ENCODE measurements around the gene DOHH. TPM values are rescaled to one million over a fixed set of nuclear protein-coding genes. Genes with fewer than 3 reads are reported as not detected.
"Not testable (repeated sequence)": the region's sequence is repeated elsewhere in the genome, so short reads cannot be mapped to it uniquely, and the experiment has no call there.

DOHH gene
- total RNA-seq, 2 experiments from 2014 or later = 9.6 to 15.4 TPM

GRCh38 chr19:3534375-3535234 lies 34.1 kb upstream of the DOHH start:
- peaks cover 29% of the 10 kb centered on the region for H3K36me3 Mint-ChIP-seq (ENCODE audit: low read depth)
- no peak for DNase-seq
- H3K4me1 Mint-ChIP-seq = no peaks in the 10 kb centered on the region
- ChIA-PET POLR2A (no interaction called here), CTCF (interaction anchor here (0.7 kb wide), 1 partner anchor 11 kb away, joined by 5 read pairs; no protein-coding TSS in a partner anchor)
- H3K27me3 Mint-ChIP-seq = no peaks in the 10 kb centered on the region
- H3K9me3 Mint-ChIP-seq (ENCODE audit: low read depth) = no peaks in the 10 kb centered on the region
- no peak for ATAC-seq
- H3K4me3 Mint-ChIP-seq = no peak overlapping the region
- intact Hi-C loops (cut with DNase I, micrococcal nuclease) = no loop called here
- H3K27ac Mint-ChIP-seq = no peak overlapping the region

GRCh38 chr19:3533563-3534216 lies 33.2 kb upstream of the DOHH start:
- Mint-ChIP-seq H3K36me3 (ENCODE audit: low read depth) (peaks cover 25% of the 10 kb centered on the region), H3K4me1 (no peaks in the 10 kb centered on the region), H3K9me3 (ENCODE audit: low read depth) (no peaks in the 10 kb centered on the region), H3K4me3 (no peak overlapping the region), H3K27me3 (no peaks in the 10 kb centered on the region), H3K27ac (no peak overlapping the region)
- ChIA-PET POLR2A (no interaction called here), CTCF (no interaction called here)
- intact Hi-C loops (cut with DNase I, micrococcal nuclease) = no loop called here
- DNase-seq (no peak), ATAC-seq (no peak)

- H3K27me3 Mint-ChIP-seq = no peaks in the 10 kb centered on the region
- H3K9me3 Mint-ChIP-seq (ENCODE audit: low read depth) = no peaks in the 10 kb centered on the region
- POLR2A ChIA-PET = no interaction called here
- DNase-seq (no peak), ATAC-seq (no peak)
- CTCF ChIA-PET = no interaction called here
- H3K4me1 Mint-ChIP-seq = no peaks in the 10 kb centered on the region
- H3K27ac Mint-ChIP-seq = no peak overlapping the region
- peaks cover 20% of the 10 kb centered on the region for H3K36me3 Mint-ChIP-seq (ENCODE audit: low read depth)
- H3K4me3 Mint-ChIP-seq = no peak overlapping the region
- intact Hi-C loops (cut with DNase I, micrococcal nuclease) = no loop called here
Observed at GRCh38 chr19:3533033-3533432, 32.6 kb upstream of the DOHH start.

GRCh38 chr19:3532154-3532786 lies 31.8 kb upstream of the DOHH start:
- Mint-ChIP-seq H3K27ac (no peak overlapping the region), H3K36me3 (ENCODE audit: low read depth) (peaks cover 22% of the 10 kb centered on the region), H3K4me1 (no peaks in the 10 kb centered on the region), H3K4me3 (no peak overlapping the region), H3K9me3 (ENCODE audit: low read depth) (no peaks in the 10 kb centered on the region), H3K27me3 (no peaks in the 10 kb centered on the region)
- CTCF ChIA-PET = interaction anchor here (0.6 kb wide), 1 partner anchor 104 kb away, joined by 3 read pairs; no protein-coding TSS in a partner anchor
- POLR2A ChIA-PET = no interaction called here
- intact Hi-C loops (cut with DNase I, micrococcal nuclease) = no loop called here
- DNase-seq = no peak
- ATAC-seq = no peak

GRCh38 chr19:3531716-3532115 lies 31.2 kb upstream of the DOHH start:
- CTCF ChIA-PET = interaction anchor here (0.6 to 1.1 kb wide), 2 partner anchors 16 to 104 kb away, joined by 3 to 4 read pairs; no protein-coding TSS in a partner anchor

GRCh38 chr19:3530389-3530788 lies 29.9 kb upstream of the DOHH start:
- H3K27me3 Mint-ChIP-seq = no peaks in the 10 kb centered on the region
- no peak overlapping the region for H3K4me3 Mint-ChIP-seq
- ChIA-PET CTCF (no interaction called here), POLR2A (no interaction called here)
- no peaks in the 10 kb centered on the region for H3K4me1 Mint-ChIP-seq
- H3K36me3 Mint-ChIP-seq (ENCODE audit: low read depth) = peaks cover 25% of the 10 kb centered on the region
- no peaks in the 10 kb centered on the region for H3K9me3 Mint-ChIP-seq (ENCODE audit: low read depth)
- DNase-seq = no peak
- intact Hi-C loops (cut with DNase I, micrococcal nuclease) = no loop called here
- ATAC-seq = no peak
- H3K27ac Mint-ChIP-seq = no peak overlapping the region

More at GRCh38 chr19:3531716-3532115, 31.2 kb upstream of the DOHH start:
- ATAC-seq = no peak
- Mint-ChIP-seq H3K36me3 (ENCODE audit: low read depth) (peaks cover 27% of the 10 kb centered on the region), H3K27me3 (no peaks in the 10 kb centered on the region), H3K4me3 (no peak overlapping the region), H3K9me3 (ENCODE audit: low read depth) (no peaks in the 10 kb centered on the region), H3K27ac (no peak overlapping the region), H3K4me1 (no peaks in the 10 kb centered on the region)
- POLR2A ChIA-PET = no interaction called here
- DNase-seq = no peak
- intact Hi-C loops (cut with DNase I, micrococcal nuclease) = no loop called here

- CTCF ChIA-PET; H3K27ac Mint-ChIP-seq; H3K9me3 Mint-ChIP-seq (ENCODE audit: low read depth); intact Hi-C loops (cut with DNase I, micrococcal nuclease); H3K27me3 Mint-ChIP-seq; H3K4me1 Mint-ChIP-seq; DNase-seq; ATAC-seq; H3K4me3 Mint-ChIP-seq; POLR2A ChIA-PET: not testable (repeated sequence)
- peaks cover 21% of the 10 kb centered on the region for H3K36me3 Mint-ChIP-seq (ENCODE audit: low read depth)
Observed at GRCh38 chr19:3529299-3529698, 28.8 kb upstream of the DOHH start.

GRCh38 chr19:3528539-3529211 lies 28.2 kb upstream of the DOHH start:
- no peak overlapping the region for H3K27ac Mint-ChIP-seq
- CTCF ChIA-PET = no interaction called here

GRCh38 chr19:3528080-3528479 lies 27.6 kb upstream of the DOHH start:
- Mint-ChIP-seq H3K9me3 (ENCODE audit: low read depth) (no peaks in the 10 kb centered on the region), H3K4me3 (no peak overlapping the region), H3K4me1 (no peaks in the 10 kb centered on the region), H3K36me3 (ENCODE audit: low read depth) (peaks cover 18% of the 10 kb centered on the region), H3K27ac (no peak overlapping the region), H3K27me3 (no peaks in the 10 kb centered on the region)
- ATAC-seq (no peak), DNase-seq (no peak)
- POLR2A ChIA-PET = no interaction called here
- CTCF ChIA-PET = no interaction called here
- intact Hi-C loops (cut with DNase I, micrococcal nuclease) = no loop called here

More at GRCh38 chr19:3528539-3529211, 28.2 kb upstream of the DOHH start:
- H3K36me3 Mint-ChIP-seq (ENCODE audit: low read depth) = peaks cover 22% of the 10 kb centered on the region
- DNase-seq (no peak), ATAC-seq (no peak)
- intact Hi-C loops (cut with DNase I, micrococcal nuclease) = no loop called here
- H3K27me3 Mint-ChIP-seq = no peaks in the 10 kb centered on the region
- no peaks in the 10 kb centered on the region for H3K4me1 Mint-ChIP-seq
- H3K4me3 Mint-ChIP-seq = no peak overlapping the region
- POLR2A ChIA-PET = no interaction called here
- H3K9me3 Mint-ChIP-seq (ENCODE audit: low read depth) = no peaks in the 10 kb centered on the region

GRCh38 chr19:3527238-3527910 lies 26.9 kb upstream of the DOHH start:
- ATAC-seq = no peak
- H3K36me3 Mint-ChIP-seq (ENCODE audit: low read depth) = peaks cover 14% of the 10 kb centered on the region
- intact Hi-C loops (cut with DNase I, micrococcal nuclease) = no loop called here

More at GRCh38 chr19:3527238-3527910, 26.9 kb upstream of the DOHH start:
- H3K9me3 Mint-ChIP-seq (ENCODE audit: low read depth) = no peaks in the 10 kb centered on the region
- H3K4me3 Mint-ChIP-seq = no peak overlapping the region
- H3K4me1 Mint-ChIP-seq = no peaks in the 10 kb centered on the region
- no peak for DNase-seq
- ChIA-PET POLR2A (no interaction called here), CTCF (interaction anchor here (1.2 kb wide), 1 partner anchor 12 kb away, joined by 4 read pairs; no protein-coding TSS in a partner anchor)
- no peaks in the 10 kb centered on the region for H3K27me3 Mint-ChIP-seq
- H3K27ac Mint-ChIP-seq = no peak overlapping the region
